Thoracic aorta (tissue), 2 donors: Measurements from ENCODE around the gene SLC25A18. TPM values are rescaled to one million over a fixed set of nuclear protein-coding genes. Genes with fewer than 3 reads are reported as not detected.
"Not testable (repeated sequence)": the region's sequence is repeated elsewhere in the genome, so short reads cannot be mapped to it uniquely, and the experiment has no call there.

Source experiments
- ATAC-seq: fragments of 150-250 bp; one replicate; pipeline ENCODE4 v1.8.0; 2017; ENCODE audit warnings: low read depth; ENCODE audit not compliant: insufficient number of reproducible peaks, low FRiP score
- DNase-seq: peaks from one replicate; pipeline ENCODE4 v3.0.0-alpha.2; 2020; ENCODE audit warnings: low spot score
- H3K27ac ChIP-seq, 2 donors: fragments of 200-600 bp; sonication (generic); 1 replicate in 1 of 2; 2 replicates in 1 of 2; pipeline ENCODE4 v1.5.1; 2016; ENCODE audit warnings: mild to moderate bottlenecking in 2 of 2, moderate library complexity in 2 of 2
- H3K27me3 ChIP-seq: fragments of 200-600 bp; sonication (generic); replicated peaks from 2 replicates; pipeline ENCODE4 v1.6.0; 2016; ENCODE audit warnings: mild to moderate bottlenecking; ENCODE audit not compliant: insufficient read depth
- H3K36me3 ChIP-seq: fragments of 200-600 bp; sonication (generic); one replicate; pipeline ENCODE4 v1.5.1; 2016
- H3K4me1 ChIP-seq, 2 donors: fragments of 200-600 bp; sonication (generic); 1 replicate in 1 of 2; 2 replicates in 1 of 2; pipeline versions ENCODE4 v1.5.1 to v1.6.0; 2016; ENCODE audit warnings: low read depth in 2 of 2, mild to moderate bottlenecking in 1 of 2; ENCODE audit not compliant: control insufficient read depth in 1 of 2
- H3K4me3 ChIP-seq: fragments of 200-600 bp; sonication (generic); 2 replicates; pipeline ENCODE4 v1.5.1; 2016; ENCODE audit warnings: mild to moderate bottlenecking
- H3K9me3 ChIP-seq: fragments of 200-600 bp; sonication (generic); 2 replicates; pipeline ENCODE4 v1.5.1; 2016
- CTCF ChIP-seq: fragments of 200-600 bp; sonication (generic); IDR thresholded peaks from one replicate; pipeline ENCODE4 v1.5.1; 2019; ENCODE audit warnings: antibody characterized with exemption
- total RNA-seq, 2 donors: library from RNA; depleted of rRNA; stranded (reverse); fragments of >200 nt; gene quantifications; one replicate each; pipeline versions ENCODE4 v1.1.0 to v1.2.3, GENCODE V29; 2016

SLC25A18 gene
- not detected for total RNA-seq

- no peaks in the 10 kb centered on the region for H3K9me3 ChIP-seq
- ATAC-seq (no peak), DNase-seq (no peak)
- H3K27me3 ChIP-seq, result no peaks in the 10 kb centered on the region
- no peaks in the 10 kb centered on the region for H3K36me3 ChIP-seq
- H3K4me3 ChIP-seq, result peak within 1 kb of the TSS; percentile 2
- peaks cover 4 to 22% of the 10 kb centered on the region in 2 donors for H3K4me1 ChIP-seq
- H3K27ac ChIP-seq, result peak within 1 kb of the TSS in 1 of 2 donors; percentile 11
- peak; percentile 17 for TF ChIP-seq CTCF
Measured at GRCh38 chr22:17562906-17563870, at the start of gene SLC25A18. TSS of gene SLC25A18 (plus strand) at chr22:17563498. CDS start at chr22:17579945, 16,447 bp downstream.

GRCh38 chr22:17513612-17514011 lies 49.7 kb upstream of the SLC25A18 start:
- H3K27ac ChIP-seq, result no peak overlapping the region

GRCh38 chr22:17514084-17514483 lies 49.2 kb upstream of the SLC25A18 start:
- DNase-seq (no peak), ATAC-seq (no peak)
- Histone ChIP-seq H3K27me3 (no peaks in the 10 kb centered on the region), H3K4me3 (no peak overlapping the region), H3K9me3 (no peaks in the 10 kb centered on the region), H3K4me1 (no peaks in the 10 kb centered on the region), H3K27ac (no peak overlapping the region), H3K36me3 (no peaks in the 10 kb centered on the region)
- no peak for TF ChIP-seq CTCF

More at GRCh38 chr22:17513612-17514011, 49.7 kb upstream of the SLC25A18 start:
- Histone ChIP-seq H3K4me1 (no peaks in the 10 kb centered on the region), H3K4me3 (no peak overlapping the region), H3K36me3 (no peaks in the 10 kb centered on the region), H3K9me3 (no peaks in the 10 kb centered on the region), H3K27me3 (no peaks in the 10 kb centered on the region)
- DNase-seq (no peak), ATAC-seq (no peak)
- TF ChIP-seq CTCF, result no peak

- H3K36me3 ChIP-seq, result no peaks in the 10 kb centered on the region
- ATAC-seq, result no peak
Measured at GRCh38 chr22:17518406-17518805, 44.9 kb upstream of the SLC25A18 start.

GRCh38 chr22:17521971-17522370 lies 41.3 kb upstream of the SLC25A18 start:
- H3K4me3 ChIP-seq, ATAC-seq, H3K27me3 ChIP-seq, H3K4me1 ChIP-seq, H3K27ac ChIP-seq, H3K36me3 ChIP-seq, H3K9me3 ChIP-seq, DNase-seq: not testable (repeated sequence)

More at GRCh38 chr22:17518406-17518805, 44.9 kb upstream of the SLC25A18 start:
- TF ChIP-seq CTCF, result no peak
- no peak overlapping the region for H3K4me3 ChIP-seq
- H3K27me3 ChIP-seq, result no peaks in the 10 kb centered on the region
- no peaks in the 10 kb centered on the region for H3K4me1 ChIP-seq
- H3K9me3 ChIP-seq, result no peaks in the 10 kb centered on the region
- DNase-seq, result no peak
- no peak overlapping the region for H3K27ac ChIP-seq
